WTC11 (cell line): Measurements from ENCODE around the gene NUAK2. TPM values are rescaled to one million over a fixed set of nuclear protein-coding genes. Genes with fewer than 3 reads are reported as not detected.
"Not testable (repeated sequence)": the region's sequence is repeated elsewhere in the genome, so short reads cannot be mapped to it uniquely, and the experiment has no call there.

Experiments
- ATAC-seq: fragments of 200-7000 bp; cut with Tn5 transposase; 2 replicates; pipeline ENCODE4 v1.10.0; 2021; ENCODE audit warnings: mild to moderate bottlenecking, moderate library complexity
- CTCF ChIA-PET: fragments of 300-600 bp; sonication (Branson Sonifier 250); formaldehyde crosslinking; loops from one replicate; lab custom pipeline; 2021; ENCODE audit warnings: antibody characterized with exemption; lab: Charles Lee
- POLR2A ChIA-PET: fragments of 350-600 bp; sonication (Branson Sonifier 250); formaldehyde crosslinking; loops from one replicate; lab custom pipeline; 2021; ENCODE audit warnings: antibody characterized with exemption; lab: Charles Lee
- DNase-seq: peaks from one replicate; pipeline ENCODE4 v3.0.0; 2021; ENCODE audit warnings: low spot score
- H3K27ac Mint-ChIP-seq: 2 replicates; pipeline ENCODE4 v1.8.0; 2021; ENCODE audit warnings: mixed read lengths
- H3K27me3 Mint-ChIP-seq: 2 replicates; pipeline ENCODE4 v1.8.0; 2021; ENCODE audit warnings: low read depth, mild to moderate bottlenecking, moderate library complexity, mixed read lengths
- H3K36me3 Mint-ChIP-seq: 2 replicates; pipeline ENCODE4 v1.8.0; 2021; ENCODE audit warnings: mixed read lengths
- H3K4me1 Mint-ChIP-seq: 2 replicates; pipeline ENCODE4 v1.8.0; 2022; ENCODE audit warnings: mixed read lengths
- H3K4me3 Mint-ChIP-seq: 2 replicates; pipeline ENCODE4 v1.8.0; 2021; ENCODE audit warnings: mild to moderate bottlenecking, moderate library complexity, mixed read lengths
- H3K9me3 Mint-ChIP-seq: 2 replicates; pipeline ENCODE4 v1.8.0; 2021; ENCODE audit warnings: mixed read lengths
- AR ChIP-seq: fragments of 250-450 bp; sonication (Bioruptor Pico); IDR thresholded peaks from 2 replicates; pipeline ENCODE4 v1.9.0; 2021; ENCODE audit warnings: mild to moderate bottlenecking
- ESRRA ChIP-seq: sonication (generic); formaldehyde crosslinking; IDR thresholded peaks from 2 replicates; pipeline ENCODE4 v1.8.1; 2022; ENCODE audit warnings: mild to moderate bottlenecking, missing genetic modification reagents, borderline replicate concordance
- ETV6 ChIP-seq: sonication (generic); formaldehyde crosslinking; IDR thresholded peaks from 2 replicates; pipeline ENCODE4 v1.8.1; 2022; ENCODE audit warnings: mild to moderate bottlenecking, missing genetic modification reagents
- GRHL2 ChIP-seq: fragments of 250-450 bp; sonication (Bioruptor Pico); IDR thresholded peaks from 2 replicates; pipeline ENCODE4 v1.8.0; 2022; ENCODE audit warnings: mild to moderate bottlenecking, moderate library complexity; ENCODE audit not compliant: insufficient replicate concordance, severe bottlenecking
- JUN ChIP-seq: sonication (generic); formaldehyde crosslinking; IDR thresholded peaks from 2 replicates; pipeline ENCODE4 v1.8.0; 2023; ENCODE audit warnings: mild to moderate bottlenecking, missing genetic modification reagents
- SP1 ChIP-seq: sonication (generic); formaldehyde crosslinking; conservative IDR thresholded peaks from 2 replicates; pipeline ENCODE4 v1.8.1; 2022; ENCODE audit warnings: missing genetic modification reagents
- ZNF263 ChIP-seq: sonication (generic); formaldehyde crosslinking; IDR thresholded peaks from 2 replicates; pipeline ENCODE4 v1.8.1; 2022; ENCODE audit warnings: low read depth, mild to moderate bottlenecking, moderate library complexity, missing genetic modification reagents
- ZNF423 ChIP-seq: fragments of 250-450 bp; sonication (Bioruptor Pico); IDR thresholded peaks from 2 replicates; pipeline ENCODE4 v2.1.2; 2022; ENCODE audit warnings: mild to moderate bottlenecking, moderate library complexity
- ZSCAN18 ChIP-seq: fragments of 250-450 bp; sonication (Bioruptor Pico); IDR thresholded peaks from 2 replicates; pipeline ENCODE4 v2.1.2; 2022; ENCODE audit warnings: mild to moderate bottlenecking, moderate library complexity
- total RNA-seq: library from RNA; stranded (reverse); gene quantifications from 3 replicates; pipeline ENCODE4 v1.2.3, GENCODE V29; 2021
- TF ChIP-seq, protein P1 (sequence below): sonication (generic); formaldehyde crosslinking; IDR thresholded peaks from 2 replicates; pipeline ENCODE4 v1.8.1; 2022; ENCODE audit warnings: missing genetic modification reagents, borderline replicate concordance
- TF ChIP-seq, protein P2 (sequence below): sonication (generic); formaldehyde crosslinking; IDR thresholded peaks from 2 replicates; pipeline ENCODE4 v1.8.0; 2022; ENCODE audit warnings: mild to moderate bottlenecking, missing genetic modification reagents
- TF ChIP-seq, protein P3 (sequence below): sonication (generic); formaldehyde crosslinking; IDR thresholded peaks from 2 replicates; pipeline ENCODE4 v1.8.1; 2022; ENCODE audit warnings: mild to moderate bottlenecking, missing genetic modification reagents, moderate library complexity, borderline replicate concordance

Gene NUAK2
- total RNA-seq, 1 experiment from 2014 or later, result 8.7 TPM

GRCh38 chr1:205301205-205301821 is 20.2 kb downstream of the NUAK2 start (continued):
- no peak for TF ChIP-seq ZSCAN18
- peak; percentile 85 for TF ChIP-seq ZNF423 (CRISPR knock-in tag)
- TF ChIP-seq, protein P1, sequence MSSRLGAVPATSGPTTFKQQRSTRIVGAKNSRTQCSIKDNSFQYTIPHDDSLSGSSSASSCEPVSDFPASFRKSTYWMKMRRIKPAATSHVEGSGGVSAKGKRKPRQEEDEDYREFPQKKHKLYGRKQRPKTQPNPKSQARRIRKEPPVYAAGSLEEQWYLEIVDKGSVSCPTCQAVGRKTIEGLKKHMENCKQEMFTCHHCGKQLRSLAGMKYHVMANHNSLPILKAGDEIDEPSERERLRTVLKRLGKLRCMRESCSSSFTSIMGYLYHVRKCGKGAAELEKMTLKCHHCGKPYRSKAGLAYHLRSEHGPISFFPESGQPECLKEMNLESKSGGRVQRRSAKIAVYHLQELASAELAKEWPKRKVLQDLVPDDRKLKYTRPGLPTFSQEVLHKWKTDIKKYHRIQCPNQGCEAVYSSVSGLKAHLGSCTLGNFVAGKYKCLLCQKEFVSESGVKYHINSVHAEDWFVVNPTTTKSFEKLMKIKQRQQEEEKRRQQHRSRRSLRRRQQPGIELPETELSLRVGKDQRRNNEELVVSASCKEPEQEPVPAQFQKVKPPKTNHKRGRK, result no peak
- TF ChIP-seq JUN (CRISPR knock-in tag), result no peak
- TF ChIP-seq ESRRA (CRISPR knock-in tag), result no peak
- TF ChIP-seq, protein P2, sequence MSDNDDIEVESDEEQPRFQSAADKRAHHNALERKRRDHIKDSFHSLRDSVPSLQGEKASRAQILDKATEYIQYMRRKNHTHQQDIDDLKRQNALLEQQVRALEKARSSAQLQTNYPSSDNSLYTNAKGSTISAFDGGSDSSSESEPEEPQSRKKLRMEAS (CRISPR knock-in tag), result peak; percentile 72
- TF ChIP-seq SP1 (CRISPR knock-in tag), result peak; percentile 90
- TF ChIP-seq, protein P3, sequence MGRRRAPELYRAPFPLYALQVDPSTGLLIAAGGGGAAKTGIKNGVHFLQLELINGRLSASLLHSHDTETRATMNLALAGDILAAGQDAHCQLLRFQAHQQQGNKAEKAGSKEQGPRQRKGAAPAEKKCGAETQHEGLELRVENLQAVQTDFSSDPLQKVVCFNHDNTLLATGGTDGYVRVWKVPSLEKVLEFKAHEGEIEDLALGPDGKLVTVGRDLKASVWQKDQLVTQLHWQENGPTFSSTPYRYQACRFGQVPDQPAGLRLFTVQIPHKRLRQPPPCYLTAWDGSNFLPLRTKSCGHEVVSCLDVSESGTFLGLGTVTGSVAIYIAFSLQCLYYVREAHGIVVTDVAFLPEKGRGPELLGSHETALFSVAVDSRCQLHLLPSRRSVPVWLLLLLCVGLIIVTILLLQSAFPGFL, result no peak

GRCh38 chr1:205300149-205300548 is 21.4 kb downstream of the NUAK2 start:
- no peaks in the 10 kb centered on the region for H3K27me3 Mint-ChIP-seq
- TF ChIP-seq GRHL2 (CRISPR knock-in tag), result no peak
- TF ChIP-seq AR (CRISPR knock-in tag), result peak; percentile 40; the same call in 1 of the 2 replicates
- no peak for TF ChIP-seq ZNF263 (CRISPR knock-in tag)
- POLR2A ChIA-PET, result interaction anchor here (0.9 to 7.7 kb wide), 8 partner anchors 12 to 238 kb away, joined by 3 to 186 read pairs (median 16); partner anchors contain the start of genes NUAK2 and TMCC2
- peaks cover 19% of the 10 kb centered on the region for H3K36me3 Mint-ChIP-seq
- ATAC-seq (no peak), DNase-seq (no peak)
- no peaks in the 10 kb centered on the region for H3K9me3 Mint-ChIP-seq
- H3K27ac Mint-ChIP-seq, result peak overlapping the region; percentile 100
- CTCF ChIA-PET, result interaction anchor here (0.9 to 8.7 kb wide), 10 partner anchors 12 to 185 kb away, joined by 3 to 114 read pairs (median 10); partner anchors contain the start of gene TMCC2
- peaks cover 73% of the 10 kb centered on the region for H3K4me1 Mint-ChIP-seq
- peak overlapping the region; percentile 54; the same call in 1 of the 2 replicates for H3K4me3 Mint-ChIP-seq

DNA sequence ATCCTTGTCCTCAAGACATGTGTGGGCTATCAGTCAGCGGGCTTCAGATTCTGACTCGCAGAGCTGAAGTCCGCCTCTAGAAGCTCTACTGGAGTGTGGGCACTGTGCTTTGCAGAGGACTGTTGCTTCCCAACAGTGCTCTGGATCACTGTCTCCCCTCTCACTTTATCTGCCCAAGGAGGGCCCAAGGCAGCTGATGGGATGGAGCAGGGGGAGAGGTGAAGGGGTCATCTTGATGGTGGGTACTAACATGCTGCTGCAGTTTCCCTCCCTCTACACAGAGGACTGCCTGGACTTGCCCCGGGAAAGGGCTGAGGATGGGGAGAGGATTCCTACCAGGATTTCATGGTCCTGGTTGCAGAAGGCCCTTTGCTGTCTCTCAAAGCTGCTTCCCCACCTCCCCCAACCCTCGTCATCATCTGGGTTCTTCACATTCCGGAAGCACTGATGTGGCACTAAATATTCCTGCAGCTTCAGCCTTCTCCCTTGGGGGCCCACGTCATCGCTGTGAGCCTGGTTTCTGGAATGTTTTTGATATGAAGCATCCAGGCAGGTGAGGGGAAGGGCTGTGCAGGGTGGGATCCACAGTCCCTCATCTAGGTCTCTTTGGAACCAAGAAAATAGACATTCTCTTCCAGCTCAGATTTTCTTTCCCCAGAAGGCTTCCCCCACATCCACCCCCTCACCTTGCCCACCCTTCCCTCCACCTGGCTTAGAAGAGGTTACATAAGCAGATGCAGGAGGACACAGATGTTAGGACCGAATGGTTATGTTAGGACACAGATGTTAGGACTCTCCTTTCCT is 23.2 kb downstream of the NUAK2 start:
- DNase-seq, result peak; percentile 67
- no peak overlapping the region for H3K4me3 Mint-ChIP-seq
- H3K27ac Mint-ChIP-seq, result peak overlapping the region; percentile 95
- no peak for TF ChIP-seq JUN (CRISPR knock-in tag)
- 0 out of 2 replicates have a peak, but pooled peaks have one; percentile 9 for TF ChIP-seq ETV6 (CRISPR knock-in tag)
- no peak for ATAC-seq
- H3K9me3 Mint-ChIP-seq, result no peaks in the 10 kb centered on the region
- H3K36me3 Mint-ChIP-seq, result peaks cover 7% of the 10 kb centered on the region; the same call in 1 of the 2 replicates
- peaks cover 84% of the 10 kb centered on the region for H3K4me1 Mint-ChIP-seq
- no peaks in the 10 kb centered on the region for H3K27me3 Mint-ChIP-seq
- CTCF ChIA-PET, result interaction anchor here (0.6 to 8.7 kb wide), 9 partner anchors 12 to 109 kb away, joined by 3 to 114 read pairs (median 6); no protein-coding TSS in a partner anchor
- POLR2A ChIA-PET, result interaction anchor here (0.5 to 7.7 kb wide), 5 partner anchors 11 to 290 kb away, joined by 4 to 186 read pairs (median 46); partner anchors contain the start of gene NUAK2

GRCh38 chr1:205297546-205298177 is 23.9 kb downstream of the NUAK2 start:
- not testable (repeated sequence) for H3K4me3 Mint-ChIP-seq, ATAC-seq, H3K36me3 Mint-ChIP-seq, H3K27me3 Mint-ChIP-seq, H3K9me3 Mint-ChIP-seq, DNase-seq
- Mint-ChIP-seq H3K4me1 (peaks cover 82% of the 10 kb centered on the region), H3K27ac (peak overlapping the region; percentile 95)
- ChIA-PET CTCF (interaction anchor here (1.3 to 8.7 kb wide), 6 partner anchors 11 to 57 kb away, joined by 5 to 114 read pairs (median 7); no protein-coding TSS in a partner anchor), POLR2A (interaction anchor here (0.5 to 7.7 kb wide), 5 partner anchors 10 to 290 kb away, joined by 4 to 186 read pairs (median 46); partner anchors contain the start of gene NUAK2)
